RWPE2 (cell line): ENCODE data around the gene TRPT1.

ENCODE experiments used
- ATAC-seq: fragments of 200-7000 bp; cut with Tn5 transposase; 3 replicates; pipeline ENCODE4 v1.9.1; 2021; ENCODE audit warnings: low read depth
- DNase-seq: peaks from one replicate; pipeline ENCODE4 v3.0.0-alpha.2; 2020; ENCODE audit warnings: low spot score
- H3K27ac ChIP-seq: fragments of 450-650 bp; 2 replicates; pipeline ENCODE4 v1.5.1; 2017; ENCODE audit warnings: mild to moderate bottlenecking; ENCODE audit not compliant: poor library complexity, severe bottlenecking
- H3K27me3 ChIP-seq: fragments of 250-450 bp; sonication (Bioruptor Pico); 2 replicates; pipeline ENCODE4 v1.5.1; 2021; ENCODE audit warnings: mild to moderate bottlenecking, moderate library complexity; ENCODE audit not compliant: insufficient read depth, poor library complexity, severe bottlenecking
- H3K36me3 ChIP-seq: fragments of 250-450 bp; sonication (Bioruptor Pico); 2 replicates; pipeline ENCODE4 v1.5.1; 2020; ENCODE audit warnings: low read depth, mild to moderate bottlenecking, moderate library complexity
- H3K4me1 ChIP-seq: fragments of 250-450 bp; sonication (Bioruptor Pico); 2 replicates; pipeline ENCODE4 v1.5.1; 2021; ENCODE audit warnings: mild to moderate bottlenecking, moderate library complexity; ENCODE audit not compliant: insufficient read depth, poor library complexity, severe bottlenecking
- H3K4me3 ChIP-seq: fragments of 250-450 bp; sonication (Bioruptor Pico); 2 replicates; pipeline ENCODE4 v1.5.1; 2021; ENCODE audit warnings: mild to moderate bottlenecking, moderate library complexity; ENCODE audit not compliant: severe bottlenecking
- H3K9me3 ChIP-seq: fragments of 250-450 bp; sonication (Bioruptor Pico); 2 replicates; pipeline ENCODE4 v1.5.1; 2021; ENCODE audit warnings: mild to moderate bottlenecking, moderate library complexity; ENCODE audit not compliant: severe bottlenecking
- CTCF ChIP-seq: fragments of 450-650 bp; IDR thresholded peaks from one replicate; pipeline ENCODE4 v1.5.1; 2017; ENCODE audit warnings: mild to moderate bottlenecking, moderate library complexity; ENCODE audit not compliant: poor library complexity, severe bottlenecking

Gene TRPT1

GRCh38 chr11:64252003-64252872 lies 26.3 kb upstream of the TRPT1 start:
- Histone ChIP-seq H3K36me3 (peaks cover 37% of the 10 kb centered on the region), H3K4me3 (peak overlapping the region; percentile 89), H3K4me1 (peaks cover 8% of the 10 kb centered on the region), H3K27me3 (no peaks in the 10 kb centered on the region), H3K27ac (peak overlapping the region; percentile 75), H3K9me3 (no peaks in the 10 kb centered on the region)
- DNase-seq = no peak
- no peak for TF ChIP-seq CTCF
- ATAC-seq = peak; percentile 65

- peaks cover 32% of the 10 kb centered on the region for H3K36me3 ChIP-seq
- H3K27me3 ChIP-seq = no peaks in the 10 kb centered on the region
- peak overlapping the region; percentile 89 for H3K4me3 ChIP-seq
- peaks cover 8% of the 10 kb centered on the region for H3K4me1 ChIP-seq
- H3K9me3 ChIP-seq = no peaks in the 10 kb centered on the region
- DNase-seq (no peak), ATAC-seq (no peak)
- TF ChIP-seq CTCF = no peak
- peak overlapping the region; percentile 75 for H3K27ac ChIP-seq
Measured at GRCh38 chr11:64251753-64252002, 25.7 kb upstream of the TRPT1 start.

GRCh38 chr11:64251016-64251752 lies 25.2 kb upstream of the TRPT1 start, which contains the start of gene PLCB3:
Gene PLCB3, plus strand, starts transcription at chr11:64251530. Its CDS starts 120 bp downstream, at chr11:64251650.
- Histone ChIP-seq H3K4me3 (peak within 1 kb of the TSS; percentile 89), H3K9me3 (no peaks in the 10 kb centered on the region), H3K27ac (peak within 1 kb of the TSS; percentile 75), H3K4me1 (peaks cover 8% of the 10 kb centered on the region), H3K36me3 (peaks cover 27% of the 10 kb centered on the region), H3K27me3 (no peaks in the 10 kb centered on the region)
- DNase-seq = no peak
- ATAC-seq = peak; percentile 24
- TF ChIP-seq CTCF = peak; percentile 93

GRCh38 chr11:64250415-64251015 lies 24.5 kb upstream of the TRPT1 start:
- no peak for TF ChIP-seq CTCF
- Histone ChIP-seq H3K27ac (peak overlapping the region; percentile 75), H3K36me3 (peaks cover 20% of the 10 kb centered on the region), H3K4me1 (peaks cover 8% of the 10 kb centered on the region), H3K27me3 (no peaks in the 10 kb centered on the region), H3K9me3 (no peaks in the 10 kb centered on the region), H3K4me3 (peak overlapping the region; percentile 89)
- DNase-seq (no peak), ATAC-seq (no peak)
